GM12891 (cell line): ENCODE data around the gene PRDX3.

ENCODE experiments used
- POLR2A ChIP-seq: IDR thresholded peaks from 2 replicates; pipeline ENCODE4 v1.6.1; 2011; ENCODE audit warnings: low read depth, low read length, control low read depth
- TAF1 ChIP-seq: IDR thresholded peaks from 2 replicates; pipeline ENCODE4 v1.6.1; 2011; ENCODE audit warnings: low read depth, low read length, control low read depth

GRCh38 chr10:119132521-119133345 lies 45.9 kb downstream of the PRDX3 start:
- no peak for TF ChIP-seq POLR2A
- no peak for TF ChIP-seq TAF1
